ENCODE results near the gene ARHGAP15.

DNA sequence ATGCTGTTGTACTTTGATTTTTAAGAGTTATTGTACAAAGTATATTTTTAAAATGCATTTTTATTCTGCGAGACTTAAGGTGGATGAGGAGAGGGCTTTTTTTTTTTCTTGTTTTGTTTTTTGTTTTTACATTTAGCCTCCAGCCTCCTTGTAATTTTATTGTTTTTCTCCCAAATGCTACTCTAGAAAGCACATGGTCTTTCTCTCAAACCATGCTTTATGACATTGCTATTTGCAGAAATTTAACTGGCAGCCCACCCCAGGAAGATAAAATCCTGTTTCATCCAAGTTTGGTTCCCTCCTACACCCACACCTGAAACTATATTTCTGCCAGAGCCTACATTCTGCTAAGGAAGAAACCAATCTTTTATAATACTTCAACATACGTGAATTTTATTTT is 184.6 kb downstream of the ARHGAP15 start:
- TF ChIP-seq EGR1 (IDR thresholded peaks at IDR 0.05) (no peak), CEBPB (IDR thresholded peaks at IDR 0.05) (no peak), FOXM1 (IDR thresholded peaks at IDR 0.05; ENCODE audit: borderline replicate concordance, low read depth) (no peak), EP300 (IDR thresholded peaks at IDR 0.05; ENCODE audit: borderline replicate concordance) (no peak), MAX (IDR thresholded peaks at IDR 0.05) (no peak), TAF1 (IDR thresholded peaks at IDR 0.05; ENCODE audit: low read depth) (no peak), TEAD4 (IDR thresholded peaks at IDR 0.05) (no peak)

All from Ishikawa (cell line).